ENCODE measurements around the gene ZNF286A.
"Not testable (repeated sequence)": the region's sequence is repeated elsewhere in the genome, so short reads cannot be mapped to it uniquely, and the experiment has no call there.

The ZNF286A gene

GRCh38 chr17:15659663-15660062 is 39.9 kb upstream of the ZNF286A start:
- H3K9ac ChIP-seq (ENCODE audit: low read depth in 1 of 2, low read length in 2 of 2) = no peak overlapping the region
- H3K27me3 ChIP-seq (ENCODE audit: control insufficient read depth in 1 of 2, insufficient read depth in 2 of 2, low read length in 2 of 2) = no peaks in the 10 kb centered on the region
- no peak overlapping the region for H3K27ac ChIP-seq (ENCODE audit: low read depth, low read length)
- H3K4me1 ChIP-seq (ENCODE audit: control insufficient read depth in 1 of 2, insufficient read depth in 2 of 2, low read length in 2 of 2) = no peaks in the 10 kb centered on the region
- H3K9me3 ChIP-seq (ENCODE audit: control insufficient read depth in 1 of 2, low read length in 2 of 2) = no peaks in the 10 kb centered on the region
- no peak overlapping the region for H3K4me3 ChIP-seq (ENCODE audit: low read depth in 1 of 2, low read length in 2 of 2)
- H3K36me3 ChIP-seq (ENCODE audit: control insufficient read depth in 1 of 2, insufficient read depth in 2 of 2, low read length in 2 of 2) = peaks cover 0 to 8% of the 10 kb centered on the region in 2 donors

- Histone ChIP-seq H3K27me3 (ENCODE audit: control insufficient read depth in 1 of 2, insufficient read depth in 2 of 2, low read length in 2 of 2) (no peaks in the 10 kb centered on the region), H3K4me3 (ENCODE audit: low read depth in 1 of 2, low read length in 2 of 2) (no peak overlapping the region), H3K9ac (ENCODE audit: low read depth in 1 of 2, low read length in 2 of 2) (no peak overlapping the region), H3K9me3 (ENCODE audit: control insufficient read depth in 1 of 2, low read length in 2 of 2) (no peaks in the 10 kb centered on the region), H3K4me1 (ENCODE audit: control insufficient read depth in 1 of 2, insufficient read depth in 2 of 2, low read length in 2 of 2) (no peaks in the 10 kb centered on the region), H3K36me3 (ENCODE audit: control insufficient read depth in 1 of 2, insufficient read depth in 2 of 2, low read length in 2 of 2) (peaks cover 0 to 8% of the 10 kb centered on the region in 2 donors), H3K27ac (ENCODE audit: low read depth, low read length) (no peak overlapping the region)
Observed at GRCh38 chr17:15660077-15660476, 39.5 kb upstream of the ZNF286A start.

- Histone ChIP-seq H3K4me3 (ENCODE audit: low read depth in 1 of 2, low read length in 2 of 2) (no peak overlapping the region), H3K4me1 (ENCODE audit: control insufficient read depth in 1 of 2, insufficient read depth in 2 of 2, low read length in 2 of 2) (no peaks in the 10 kb centered on the region), H3K9me3 (ENCODE audit: control insufficient read depth in 1 of 2, low read length in 2 of 2) (no peaks in the 10 kb centered on the region), H3K36me3 (ENCODE audit: control insufficient read depth in 1 of 2, insufficient read depth in 2 of 2, low read length in 2 of 2) (peaks cover 0 to 8% of the 10 kb centered on the region in 2 donors), H3K27ac (ENCODE audit: low read depth, low read length) (no peak overlapping the region), H3K9ac (ENCODE audit: low read depth in 1 of 2, low read length in 2 of 2) (no peak overlapping the region), H3K27me3 (ENCODE audit: control insufficient read depth in 1 of 2, insufficient read depth in 2 of 2, low read length in 2 of 2) (no peaks in the 10 kb centered on the region)
Observed at GRCh38 chr17:15662681-15663080, 36.9 kb upstream of the ZNF286A start.

- Histone ChIP-seq H3K4me1 (ENCODE audit: control insufficient read depth in 1 of 2, insufficient read depth in 2 of 2, low read length in 2 of 2) (no peaks in the 10 kb centered on the region), H3K9me3 (ENCODE audit: control insufficient read depth in 1 of 2, low read length in 2 of 2) (no peaks in the 10 kb centered on the region), H3K27ac (ENCODE audit: low read depth, low read length) (no peak overlapping the region), H3K9ac (ENCODE audit: low read depth in 1 of 2, low read length in 2 of 2) (no peak overlapping the region), H3K36me3 (ENCODE audit: control insufficient read depth in 1 of 2, insufficient read depth in 2 of 2, low read length in 2 of 2) (peaks cover 0 to 8% of the 10 kb centered on the region in 2 donors), H3K4me3 (ENCODE audit: low read depth in 1 of 2, low read length in 2 of 2) (no peak overlapping the region), H3K27me3 (ENCODE audit: control insufficient read depth in 1 of 2, insufficient read depth in 2 of 2, low read length in 2 of 2) (no peaks in the 10 kb centered on the region)
Observed at GRCh38 chr17:15663176-15663575, 36.4 kb upstream of the ZNF286A start.

GRCh38 chr17:15663691-15664090 is 35.9 kb upstream of the ZNF286A start:
- Histone ChIP-seq H3K9me3 (ENCODE audit: control insufficient read depth in 1 of 2, low read length in 2 of 2) (no peaks in the 10 kb centered on the region), H3K9ac (ENCODE audit: low read depth in 1 of 2, low read length in 2 of 2) (no peak overlapping the region), H3K27ac (ENCODE audit: low read depth, low read length) (no peak overlapping the region), H3K4me3 (ENCODE audit: low read depth in 1 of 2, low read length in 2 of 2) (no peak overlapping the region), H3K36me3 (ENCODE audit: control insufficient read depth in 1 of 2, insufficient read depth in 2 of 2, low read length in 2 of 2) (peaks cover 0 to 8% of the 10 kb centered on the region in 2 donors), H3K27me3 (ENCODE audit: control insufficient read depth in 1 of 2, insufficient read depth in 2 of 2, low read length in 2 of 2) (no peaks in the 10 kb centered on the region), H3K4me1 (ENCODE audit: control insufficient read depth in 1 of 2, insufficient read depth in 2 of 2, low read length in 2 of 2) (no peaks in the 10 kb centered on the region)

- H3K27me3 ChIP-seq (ENCODE audit: control insufficient read depth in 1 of 2, insufficient read depth in 2 of 2, low read length in 2 of 2); H3K9ac ChIP-seq (ENCODE audit: low read depth in 1 of 2, low read length in 2 of 2); H3K27ac ChIP-seq (ENCODE audit: low read depth, low read length); H3K4me1 ChIP-seq (ENCODE audit: control insufficient read depth in 1 of 2, insufficient read depth in 2 of 2, low read length in 2 of 2); H3K9me3 ChIP-seq (ENCODE audit: control insufficient read depth in 1 of 2, low read length in 2 of 2); H3K36me3 ChIP-seq (ENCODE audit: control insufficient read depth in 1 of 2, insufficient read depth in 2 of 2, low read length in 2 of 2); H3K4me3 ChIP-seq (ENCODE audit: low read depth in 1 of 2, low read length in 2 of 2): not testable (repeated sequence)
Observed at GRCh38 chr17:15669526-15669925, 30.0 kb upstream of the ZNF286A start.

- not testable (repeated sequence) for H3K4me3 ChIP-seq (ENCODE audit: low read depth in 1 of 2, low read length in 2 of 2); H3K4me1 ChIP-seq (ENCODE audit: control insufficient read depth in 1 of 2, insufficient read depth in 2 of 2, low read length in 2 of 2); H3K9ac ChIP-seq (ENCODE audit: low read depth in 1 of 2, low read length in 2 of 2); H3K27me3 ChIP-seq (ENCODE audit: control insufficient read depth in 1 of 2, insufficient read depth in 2 of 2, low read length in 2 of 2); H3K9me3 ChIP-seq (ENCODE audit: control insufficient read depth in 1 of 2, low read length in 2 of 2); H3K27ac ChIP-seq (ENCODE audit: low read depth, low read length); H3K36me3 ChIP-seq (ENCODE audit: control insufficient read depth in 1 of 2, insufficient read depth in 2 of 2, low read length in 2 of 2)
Observed at GRCh38 chr17:15674640-15675039, 24.9 kb upstream of the ZNF286A start.

- H3K9ac ChIP-seq (ENCODE audit: low read depth in 1 of 2, low read length in 2 of 2); H3K27ac ChIP-seq (ENCODE audit: low read depth, low read length); H3K36me3 ChIP-seq (ENCODE audit: control insufficient read depth in 1 of 2, insufficient read depth in 2 of 2, low read length in 2 of 2); H3K27me3 ChIP-seq (ENCODE audit: control insufficient read depth in 1 of 2, insufficient read depth in 2 of 2, low read length in 2 of 2); H3K4me1 ChIP-seq (ENCODE audit: control insufficient read depth in 1 of 2, insufficient read depth in 2 of 2, low read length in 2 of 2); H3K4me3 ChIP-seq (ENCODE audit: low read depth in 1 of 2, low read length in 2 of 2); H3K9me3 ChIP-seq (ENCODE audit: control insufficient read depth in 1 of 2, low read length in 2 of 2): not testable (repeated sequence)
Observed at GRCh38 chr17:15675991-15676390, 23.6 kb upstream of the ZNF286A start.

- H3K9me3 ChIP-seq (ENCODE audit: control insufficient read depth in 1 of 2, low read length in 2 of 2); H3K4me1 ChIP-seq (ENCODE audit: control insufficient read depth in 1 of 2, insufficient read depth in 2 of 2, low read length in 2 of 2); H3K27me3 ChIP-seq (ENCODE audit: control insufficient read depth in 1 of 2, insufficient read depth in 2 of 2, low read length in 2 of 2); H3K27ac ChIP-seq (ENCODE audit: low read depth, low read length); H3K36me3 ChIP-seq (ENCODE audit: control insufficient read depth in 1 of 2, insufficient read depth in 2 of 2, low read length in 2 of 2); H3K9ac ChIP-seq (ENCODE audit: low read depth in 1 of 2, low read length in 2 of 2); H3K4me3 ChIP-seq (ENCODE audit: low read depth in 1 of 2, low read length in 2 of 2): not testable (repeated sequence)
Observed at GRCh38 chr17:15683135-15683534, 16.4 kb upstream of the ZNF286A start.

GRCh38 chr17:15683824-15684478 is 15.6 kb upstream of the ZNF286A start, which contains the start of gene TRIM16:
Gene TRIM16 (minus strand): TSS chr17:15684311. CDS start chr17:15651609, 32,702 bp downstream.
- H3K27me3 ChIP-seq (ENCODE audit: control insufficient read depth in 1 of 2, insufficient read depth in 2 of 2, low read length in 2 of 2); H3K4me1 ChIP-seq (ENCODE audit: control insufficient read depth in 1 of 2, insufficient read depth in 2 of 2, low read length in 2 of 2); H3K27ac ChIP-seq (ENCODE audit: low read depth, low read length); H3K36me3 ChIP-seq (ENCODE audit: control insufficient read depth in 1 of 2, insufficient read depth in 2 of 2, low read length in 2 of 2); H3K9me3 ChIP-seq (ENCODE audit: control insufficient read depth in 1 of 2, low read length in 2 of 2): not testable (repeated sequence)
- Histone ChIP-seq H3K4me3 (ENCODE audit: low read depth in 1 of 2, low read length in 2 of 2) (peak within 1 kb of the TSS; percentile 73 to 75), H3K9ac (ENCODE audit: low read depth in 1 of 2, low read length in 2 of 2) (peak within 1 kb of the TSS; percentile 65 to 70)

- not testable (repeated sequence) for H3K36me3 ChIP-seq (ENCODE audit: control insufficient read depth in 1 of 2, insufficient read depth in 2 of 2, low read length in 2 of 2); H3K9ac ChIP-seq (ENCODE audit: low read depth in 1 of 2, low read length in 2 of 2); H3K4me1 ChIP-seq (ENCODE audit: control insufficient read depth in 1 of 2, insufficient read depth in 2 of 2, low read length in 2 of 2); H3K9me3 ChIP-seq (ENCODE audit: control insufficient read depth in 1 of 2, low read length in 2 of 2); H3K4me3 ChIP-seq (ENCODE audit: low read depth in 1 of 2, low read length in 2 of 2); H3K27ac ChIP-seq (ENCODE audit: low read depth, low read length); H3K27me3 ChIP-seq (ENCODE audit: control insufficient read depth in 1 of 2, insufficient read depth in 2 of 2, low read length in 2 of 2)
Observed at GRCh38 chr17:15687494-15687893, 12.1 kb upstream of the ZNF286A start.

Measured in duodenal mucosa (tissue), 2 donors.